MM.1S (cell line): Measurements from ENCODE around the gene CCDC88A.

Experiments
- CTCF ChIP-seq: fragments of 300-600 bp; sonication (generic); IDR thresholded peaks from 2 replicates; pipeline ENCODE4 v1.5.1; 2016; ENCODE audit warnings: antibody characterized with exemption, low read length, mixed read lengths
- EZH2 ChIP-seq: fragments of 300-600 bp; sonication (generic); optimal IDR thresholded peaks from 2 replicates; pipeline ENCODE3; 2017; ENCODE audit warnings: low read depth, mild to moderate bottlenecking, antibody characterized with exemption, low read length, mixed read lengths
- EZH2phosphoT487 ChIP-seq: fragments of 300-600 bp; sonication (generic); IDR thresholded peaks from 2 replicates; pipeline ENCODE4 v1.6.1; 2018; ENCODE audit warnings: antibody characterized with exemption, low read length

DNA sequence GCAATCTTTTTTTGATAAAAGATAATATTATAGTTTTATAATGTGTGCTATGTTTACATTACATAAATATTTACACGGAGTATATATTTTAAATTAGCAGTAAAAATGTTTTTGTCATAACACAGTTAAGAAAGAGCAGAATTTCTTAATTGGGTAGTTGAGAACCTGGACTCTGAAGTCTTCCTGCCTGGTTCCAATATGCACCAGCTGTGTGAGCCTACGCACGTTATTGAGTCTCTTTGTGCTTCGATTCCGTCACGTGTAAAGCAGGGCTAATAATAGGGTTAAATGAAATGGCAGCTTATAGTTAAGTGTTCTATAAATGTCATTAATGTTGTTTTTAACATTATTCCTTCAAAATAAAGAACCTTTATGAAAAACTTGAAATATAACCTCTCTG, 1.2 kb upstream of the CCDC88A start:
- TF ChIP-seq CTCF (no peak), EZH2 (no peak), EZH2phosphoT487 (no peak)
